ENCODE measurements around the gene HMGA1.

The HMGA1 gene

GRCh38 chr6:34204693-34205092 lies 32.0 kb upstream of the HMGA1 start:
- DNase-seq, result no peak
- TF ChIP-seq CTCF (IDR thresholded peaks at IDR 0.05), result no peak
- H3K9me3 Mint-ChIP-seq, result peaks cover 3% of the 10 kb centered on the region
- peaks cover 31% of the 10 kb centered on the region for H3K4me1 Mint-ChIP-seq
- peaks cover 14% of the 10 kb centered on the region for H3K27me3 Mint-ChIP-seq (ENCODE audit: low read depth, poor library complexity)
- H3K4me3 Mint-ChIP-seq, result no peak overlapping the region
- no peaks in the 10 kb centered on the region for H3K36me3 Mint-ChIP-seq (ENCODE audit: low read depth)
- H3K27ac Mint-ChIP-seq, result no peak overlapping the region

DNA sequence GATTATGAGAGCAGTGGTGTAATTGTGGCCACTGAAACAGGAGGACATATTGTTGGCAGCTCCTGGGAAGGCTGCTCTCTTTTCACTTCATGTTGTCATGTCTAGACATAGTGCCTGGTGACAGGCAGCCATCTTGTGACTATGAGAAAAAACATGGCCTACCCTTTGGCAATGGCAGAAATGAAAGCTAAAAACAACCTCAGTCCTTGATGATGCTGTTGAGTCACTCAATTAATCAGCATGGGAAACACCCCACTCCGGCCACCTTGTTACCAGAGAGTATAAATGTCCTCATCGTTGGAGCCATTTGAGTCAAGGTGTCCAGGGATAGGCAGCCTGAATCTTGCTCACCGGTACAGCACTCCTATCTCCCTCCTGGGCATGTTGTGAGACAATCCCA lies 31.2 kb upstream of the HMGA1 start:
- Mint-ChIP-seq H3K4me3 (no peak overlapping the region), H3K36me3 (ENCODE audit: low read depth) (no peaks in the 10 kb centered on the region), H3K4me1 (peaks cover 31% of the 10 kb centered on the region), H3K9me3 (no peaks in the 10 kb centered on the region), H3K27ac (no peak overlapping the region), H3K27me3 (ENCODE audit: low read depth, poor library complexity) (peaks cover 9% of the 10 kb centered on the region)
- TF ChIP-seq CTCF (IDR thresholded peaks at IDR 0.05), result no peak
- DNase-seq, result no peak

- H3K27ac Mint-ChIP-seq, result no peak overlapping the region
- peaks cover 9% of the 10 kb centered on the region for H3K27me3 Mint-ChIP-seq (ENCODE audit: low read depth, poor library complexity)
- no peak overlapping the region for H3K4me3 Mint-ChIP-seq
- H3K9me3 Mint-ChIP-seq, result no peaks in the 10 kb centered on the region
- no peaks in the 10 kb centered on the region for H3K36me3 Mint-ChIP-seq (ENCODE audit: low read depth)
- no peak for DNase-seq
- peaks cover 31% of the 10 kb centered on the region for H3K4me1 Mint-ChIP-seq
- no peak for TF ChIP-seq CTCF (IDR thresholded peaks at IDR 0.05)
These were observed 30.8 kb upstream of the HMGA1 start for GRCh38 chr6:34205916-34206315.

GRCh38 chr6:34206726-34207125 lies 29.9 kb upstream of the HMGA1 start:
- DNase-seq, result no peak
- H3K9me3 Mint-ChIP-seq, result no peaks in the 10 kb centered on the region
- no peak overlapping the region for H3K4me3 Mint-ChIP-seq
- H3K4me1 Mint-ChIP-seq, result peaks cover 27% of the 10 kb centered on the region
- no peak overlapping the region for H3K27ac Mint-ChIP-seq
- TF ChIP-seq CTCF (IDR thresholded peaks at IDR 0.05), result no peak
- H3K36me3 Mint-ChIP-seq (ENCODE audit: low read depth), result no peaks in the 10 kb centered on the region
- H3K27me3 Mint-ChIP-seq (ENCODE audit: low read depth, poor library complexity), result peaks cover 9% of the 10 kb centered on the region

DNA sequence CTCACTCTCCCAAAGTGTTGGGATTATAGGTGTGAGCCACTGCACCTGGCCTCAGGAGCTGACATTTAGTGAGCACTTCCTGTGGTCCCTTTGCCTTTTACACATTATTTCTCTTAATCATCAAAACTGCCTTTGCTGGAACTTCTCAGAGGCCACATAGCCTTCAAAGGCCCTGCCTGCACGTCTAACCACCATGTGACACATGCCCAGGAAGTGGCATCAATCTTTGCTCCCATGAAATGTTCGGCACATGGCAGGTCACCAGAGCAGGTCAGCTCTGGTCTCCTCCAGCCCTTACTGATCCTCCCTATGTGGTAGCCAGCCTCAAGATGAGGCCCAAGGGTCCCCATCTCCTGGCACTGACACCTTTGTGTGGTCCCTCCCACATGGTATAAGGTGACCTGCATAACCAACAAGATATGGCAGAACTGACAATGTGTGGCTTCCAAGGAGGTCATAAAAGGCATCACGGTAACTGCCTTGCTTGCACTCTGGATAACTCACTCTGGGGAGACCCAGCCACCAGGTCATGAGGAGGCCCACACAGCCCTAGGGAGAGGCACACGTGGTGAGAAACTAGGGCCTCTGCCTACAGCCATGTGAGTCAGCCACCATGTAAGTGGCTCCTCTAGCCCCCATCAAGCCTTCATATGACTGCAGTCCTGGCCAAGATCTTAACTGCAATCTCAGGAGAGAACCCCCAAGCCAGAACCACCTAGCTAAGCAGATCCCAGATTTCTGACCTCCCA lies 28.8 kb upstream of the HMGA1 start:
- TF ChIP-seq CTCF (IDR thresholded peaks at IDR 0.05), result no peak
- no peak overlapping the region for H3K4me3 Mint-ChIP-seq
- H3K36me3 Mint-ChIP-seq (ENCODE audit: low read depth), result no peaks in the 10 kb centered on the region
- H3K9me3 Mint-ChIP-seq, result no peaks in the 10 kb centered on the region
- H3K4me1 Mint-ChIP-seq, result peaks cover 23% of the 10 kb centered on the region
- peaks cover 9% of the 10 kb centered on the region for H3K27me3 Mint-ChIP-seq (ENCODE audit: low read depth, poor library complexity)
- no peak for DNase-seq
- H3K27ac Mint-ChIP-seq, result no peak overlapping the region

DNA sequence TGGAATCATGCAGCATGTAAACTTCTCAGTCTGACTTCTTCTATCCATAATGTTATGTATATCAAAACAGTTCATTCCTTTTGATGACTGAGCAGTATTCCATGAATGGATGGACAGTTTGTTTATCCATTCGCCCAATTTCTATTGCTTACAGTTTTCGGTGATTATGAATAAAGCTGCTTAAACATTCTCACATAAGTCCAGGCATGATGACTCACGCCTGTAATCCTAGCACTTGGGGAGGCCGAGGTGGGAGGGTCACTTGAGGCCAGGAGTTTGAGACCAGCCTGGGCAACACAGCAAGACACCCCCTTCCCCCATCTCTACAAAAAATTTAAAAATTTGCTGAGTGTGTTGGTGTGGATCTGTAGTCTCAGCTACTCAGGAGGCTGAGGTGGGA lies 22.9 kb upstream of the HMGA1 start:
- H3K9me3 Mint-ChIP-seq, result no peaks in the 10 kb centered on the region
- peaks cover 19% of the 10 kb centered on the region for H3K4me1 Mint-ChIP-seq
- no peak for TF ChIP-seq CTCF (IDR thresholded peaks at IDR 0.05)
- no peak for DNase-seq
- no peaks in the 10 kb centered on the region for H3K27me3 Mint-ChIP-seq (ENCODE audit: low read depth, poor library complexity)
- H3K27ac Mint-ChIP-seq, result peak overlapping the region; percentile 10
- H3K4me3 Mint-ChIP-seq, result no peak overlapping the region
- H3K36me3 Mint-ChIP-seq (ENCODE audit: low read depth), result no peaks in the 10 kb centered on the region

All from nephron progenitor cell (in vitro differentiated cells).